ENCODE results near the gene DIDO1. TPM values are rescaled to one million over a fixed set of nuclear protein-coding genes. Genes with fewer than 3 reads are reported as not detected.

DIDO1 gene
- total and polyA plus RNA-seq, 2 of the 13 experiments (the other 11 are each of a cell fraction or from before 2014, with no cell fraction given) = 75.0 to 75.1 TPM

- no peak for TF ChIP-seq PRDM10 (CRISPR knock-in tag; IDR thresholded peaks at IDR 0.05; ENCODE audit: low read depth)
- no peak for TF ChIP-seq TARDBP (CRISPR knock-in tag; IDR thresholded peaks at IDR 0.05)
- TF ChIP-seq NONO (IDR thresholded peaks at IDR 0.05) = no peak
- TF ChIP-seq NONO (CRISPR knock-in tag; conservative IDR thresholded peaks at IDR 0.05) = no peak
- peak; percentile 25; the same call in 1 of the 2 replicates for TF ChIP-seq ERF (CRISPR knock-in tag; IDR thresholded peaks at IDR 0.05)
- TF ChIP-seq MED1 (CRISPR knock-in tag; IDR thresholded peaks at IDR 0.05) = peak; percentile 74
- peak; percentile 39; the same call in 1 of the 2 replicates for TF ChIP-seq MTA1 (CRISPR knock-in tag; IDR thresholded peaks at IDR 0.05; ENCODE audit: borderline replicate concordance)
- TF ChIP-seq ZBTB7A (CRISPR knock-in tag; IDR thresholded peaks at IDR 0.05) = peak; percentile 41; the same call in 1 of the 2 replicates
- no peak for TF ChIP-seq ZNF318 (CRISPR knock-in tag; IDR thresholded peaks at IDR 0.05)
- TF ChIP-seq CHD2 (IDR thresholded peaks at IDR 0.05; ENCODE audit: low read depth, low read length) = no peak
- 0 out of 2 replicates have a peak, but pooled peaks have one; percentile 39 for TF ChIP-seq MEIS2 (CRISPR knock-in tag; IDR thresholded peaks at IDR 0.05)
- 0 out of 2 replicates have a peak, but pooled peaks have one; percentile 36 for TF ChIP-seq HIVEP1 (CRISPR knock-in tag; IDR thresholded peaks at IDR 0.05)
- peak; percentile 41; the same call in 1 of the 2 replicates for TF ChIP-seq RCOR2 (CRISPR knock-in tag; IDR thresholded peaks at IDR 0.05)
- no peak for TF ChIP-seq ZBTB1 (CRISPR knock-in tag; IDR thresholded peaks at IDR 0.05; ENCODE audit: borderline replicate concordance)
- TF ChIP-seq HNF4A (CRISPR knock-in tag; IDR thresholded peaks at IDR 0.05) = peak; percentile 70
- TF ChIP-seq ETV5 (CRISPR knock-in tag; IDR thresholded peaks at IDR 0.05; ENCODE audit: borderline replicate concordance) = peak; percentile 57; the same call in 1 of the 2 replicates
- TF ChIP-seq ZSCAN12 (CRISPR knock-in tag; IDR thresholded peaks at IDR 0.05) = no peak
- TF ChIP-seq RARA (CRISPR knock-in tag; IDR thresholded peaks at IDR 0.05) = peak; percentile 81
- TF ChIP-seq KDM6A (CRISPR knock-in tag; IDR thresholded peaks at IDR 0.05; ENCODE audit: low read depth) = 0 out of 2 replicates have a peak, but pooled peaks have one; percentile 30
Observed at GRCh38 chr20:62913043-62913630, 13.2 kb downstream of the DIDO1 start (continued).

Measured in HepG2 (cell line).